Endodermal cell (in vitro differentiated cells): ENCODE data around the gene NOA1. TPM values are rescaled to one million over a fixed set of nuclear protein-coding genes. Genes with fewer than 3 reads are reported as not detected.

ENCODE experiments used
- DNase-seq: peaks from one replicate; pipeline ENCODE4 v3.0.0-alpha.2; 2017
- H3K27ac ChIP-seq: 2 replicates; pipeline ENCODE4 v1.5.1; 2013; ENCODE audit warnings: mild to moderate bottlenecking, low read depth, low read length, moderate library complexity
- H3K27me3 ChIP-seq: 2 replicates; pipeline ENCODE4 v1.6.1; 2013; ENCODE audit warnings: mild to moderate bottlenecking, low read length, moderate library complexity; ENCODE audit not compliant: insufficient read depth, control insufficient read depth, poor library complexity, severe bottlenecking
- H3K36me3 ChIP-seq: 2 replicates; pipeline ENCODE4 v1.7.0; 2013; ENCODE audit warnings: mild to moderate bottlenecking, low read length, moderate library complexity; ENCODE audit not compliant: control insufficient read depth, insufficient read depth
- H3K4me1 ChIP-seq: one replicate; pipeline ENCODE4 v1.7.0; 2013; ENCODE audit warnings: low read length; ENCODE audit not compliant: control insufficient read depth, insufficient read depth
- H3K4me3 ChIP-seq: 2 replicates; pipeline ENCODE4 v1.5.1; 2013; ENCODE audit warnings: mild to moderate bottlenecking, low read length, moderate library complexity
- H3K9ac ChIP-seq: 2 replicates; pipeline ENCODE4 v1.6.1; 2013; ENCODE audit warnings: mild to moderate bottlenecking, low read length, moderate library complexity; ENCODE audit not compliant: poor library complexity, severe bottlenecking; ENCODE audit errors: extremely low read depth
- H3K9me3 ChIP-seq: 2 replicates; pipeline ENCODE4 v1.6.1; 2013; ENCODE audit warnings: mild to moderate bottlenecking, low read length, moderate library complexity; ENCODE audit not compliant: control insufficient read depth
- H3K27ac Mint-ChIP-seq: 2 replicates; pipeline ENCODE4 v1.8.0; 2020; ENCODE audit warnings: mixed read lengths
- H3K27me3 Mint-ChIP-seq: 2 replicates; pipeline ENCODE4 v1.8.0; 2021; ENCODE audit warnings: mild to moderate bottlenecking, mixed read lengths; ENCODE audit not compliant: insufficient read depth
- H3K36me3 Mint-ChIP-seq: 2 replicates; pipeline ENCODE4 v1.8.0; 2020; ENCODE audit warnings: low read depth, mixed read lengths
- H3K4me1 Mint-ChIP-seq: 2 replicates; pipeline ENCODE4 v1.8.0; 2020; ENCODE audit warnings: mixed read lengths
- H3K4me3 Mint-ChIP-seq: 2 replicates; pipeline ENCODE4 v1.8.0; 2020; ENCODE audit warnings: mild to moderate bottlenecking, moderate library complexity, mixed read lengths
- H3K9me3 Mint-ChIP-seq: 2 replicates; pipeline ENCODE4 v1.8.0; 2020; ENCODE audit warnings: mild to moderate bottlenecking, mixed read lengths
- WGBS, 2 experiments: methylation state at CpG; one replicate each; pipeline versions ENCODE4 v1.1.5 to v1.1.7; 2013; ENCODE audit warnings: missing lambda C conversion rate in 2 of 2, mixed read lengths in 1 of 2; ENCODE audit not compliant: insufficient coverage in 1 of 2, insufficient read length in 1 of 2; 5-methylcytosine and 5-hydroxymethylcytosine counted together
- total RNA-seq, 2 donors: library from RNA; stranded (reverse); fragmentation: NEBNext Ultra II Directional in 1 of 2; extraction: Animal tissue kit (Norgen Biotek cat#: 25700) in 1 of 2; gene quantifications; 2 replicates in 1 of 2; 3 replicates in 1 of 2; pipeline ENCODE4 v1.2.1, GENCODE V29; 2021
- TF ChIP-seq, protein P1 (sequence below): fragments of 200-600 bp; sonication (generic); conservative IDR thresholded peaks from 2 replicates; pipeline ENCODE4 v1.5.0; 2021; ENCODE audit warnings: antibody characterized with exemption, mild to moderate bottlenecking

NOA1 gene
- total RNA-seq, 2 donors from 2014 or later = 17.8 to 20.7 TPM

DNA sequence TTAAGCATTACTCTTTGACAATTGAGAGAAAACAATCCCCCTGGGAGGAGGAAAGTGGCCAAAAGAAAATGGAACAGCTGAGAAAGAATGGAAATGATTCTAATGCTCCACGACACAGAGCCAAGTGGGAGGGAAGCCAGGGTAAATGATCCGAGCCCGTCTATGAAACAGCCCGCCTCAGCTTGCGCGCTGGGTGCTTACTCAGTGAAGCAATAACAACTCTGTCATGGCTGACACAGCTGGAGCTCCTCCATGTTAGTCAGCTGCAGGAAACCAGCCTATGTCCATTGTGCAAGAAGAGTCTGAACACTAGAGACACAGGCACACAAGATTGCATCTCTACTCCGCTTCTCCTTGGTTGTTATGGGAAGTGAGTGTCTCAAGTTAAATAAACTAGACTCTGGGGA, 19.3 kb downstream of the NOA1 start:
- no peaks in the 10 kb centered on the region for H3K27me3 Mint-ChIP-seq
- no peak overlapping the region for H3K4me3 Mint-ChIP-seq
- H3K27ac Mint-ChIP-seq = no peak overlapping the region
- peaks cover 9% of the 10 kb centered on the region for H3K4me1 Mint-ChIP-seq
- Histone ChIP-seq H3K4me3 (no peak overlapping the region), H3K9me3 (no peaks in the 10 kb centered on the region), H3K36me3 (peaks cover 7% of the 10 kb centered on the region), H3K27ac (no peak overlapping the region), H3K9ac (no peak overlapping the region), H3K27me3 (no peaks in the 10 kb centered on the region), H3K4me1 (no peaks in the 10 kb centered on the region)
- peaks cover 19% of the 10 kb centered on the region for H3K36me3 Mint-ChIP-seq
- H3K9me3 Mint-ChIP-seq = no peaks in the 10 kb centered on the region
- 81 to 87% methylated on average over 5 to 7 of the region's 7 CpGs for WGBS, 2 experiments
- TF ChIP-seq, protein P1, sequence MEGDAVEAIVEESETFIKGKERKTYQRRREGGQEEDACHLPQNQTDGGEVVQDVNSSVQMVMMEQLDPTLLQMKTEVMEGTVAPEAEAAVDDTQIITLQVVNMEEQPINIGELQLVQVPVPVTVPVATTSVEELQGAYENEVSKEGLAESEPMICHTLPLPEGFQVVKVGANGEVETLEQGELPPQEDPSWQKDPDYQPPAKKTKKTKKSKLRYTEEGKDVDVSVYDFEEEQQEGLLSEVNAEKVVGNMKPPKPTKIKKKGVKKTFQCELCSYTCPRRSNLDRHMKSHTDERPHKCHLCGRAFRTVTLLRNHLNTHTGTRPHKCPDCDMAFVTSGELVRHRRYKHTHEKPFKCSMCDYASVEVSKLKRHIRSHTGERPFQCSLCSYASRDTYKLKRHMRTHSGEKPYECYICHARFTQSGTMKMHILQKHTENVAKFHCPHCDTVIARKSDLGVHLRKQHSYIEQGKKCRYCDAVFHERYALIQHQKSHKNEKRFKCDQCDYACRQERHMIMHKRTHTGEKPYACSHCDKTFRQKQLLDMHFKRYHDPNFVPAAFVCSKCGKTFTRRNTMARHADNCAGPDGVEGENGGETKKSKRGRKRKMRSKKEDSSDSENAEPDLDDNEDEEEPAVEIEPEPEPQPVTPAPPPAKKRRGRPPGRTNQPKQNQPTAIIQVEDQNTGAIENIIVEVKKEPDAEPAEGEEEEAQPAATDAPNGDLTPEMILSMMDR = no peak
- no peak for DNase-seq

DNA sequence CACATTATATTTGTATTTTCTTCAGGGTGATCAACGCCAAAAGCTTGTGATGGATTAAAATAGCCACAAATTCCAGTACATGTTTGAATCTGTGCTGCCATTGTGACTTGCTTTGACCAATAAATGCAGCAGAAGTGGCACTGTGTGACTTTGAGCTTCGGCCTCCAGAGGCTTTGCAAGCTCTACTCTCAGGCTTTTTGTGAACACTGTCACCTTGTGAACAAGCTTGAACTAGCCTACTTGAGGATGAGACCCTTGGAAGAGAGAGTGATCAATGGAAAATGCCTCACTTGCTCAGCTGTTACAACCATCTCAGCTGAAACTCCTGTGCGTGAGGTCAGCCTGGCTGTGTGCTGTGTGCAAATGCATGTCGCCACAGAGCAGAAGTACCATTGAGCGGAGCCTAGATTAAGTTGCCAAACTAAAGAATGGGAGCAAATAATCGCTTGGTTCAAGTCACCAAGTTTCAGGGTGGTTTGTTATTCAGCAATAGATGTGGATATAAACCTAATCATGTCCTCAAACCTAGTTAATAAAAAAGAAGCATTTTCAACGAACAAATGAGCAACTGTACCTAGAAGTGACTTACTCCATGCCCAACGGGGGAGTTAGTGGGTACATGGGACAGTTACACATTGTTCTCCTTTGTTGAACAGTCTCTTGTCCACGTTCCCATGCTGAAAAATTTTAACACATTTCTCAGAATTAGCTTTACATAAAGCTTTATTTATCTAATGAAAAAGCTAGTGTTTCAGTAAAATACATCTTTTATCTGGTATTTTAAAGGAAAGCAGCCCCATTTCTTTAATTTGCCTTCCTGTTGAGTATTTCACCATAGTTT, 23.5 kb downstream of the NOA1 start:
- H3K9ac ChIP-seq = no peak overlapping the region
- no peak overlapping the region for H3K27ac Mint-ChIP-seq
- H3K4me3 Mint-ChIP-seq = no peak overlapping the region
- no peak overlapping the region for H3K4me3 ChIP-seq
- WGBS, 2 experiments = 90 to 97% methylated on average over 7 to 9 of the region's 9 CpGs
- no peaks in the 10 kb centered on the region for H3K9me3 Mint-ChIP-seq
- no peaks in the 10 kb centered on the region for H3K36me3 Mint-ChIP-seq
- no peaks in the 10 kb centered on the region for H3K27me3 ChIP-seq
- H3K9me3 ChIP-seq = no peaks in the 10 kb centered on the region
- no peaks in the 10 kb centered on the region for H3K4me1 ChIP-seq
- peaks cover 8% of the 10 kb centered on the region for H3K4me1 Mint-ChIP-seq
- H3K36me3 ChIP-seq = no peaks in the 10 kb centered on the region
- no peak overlapping the region for H3K27ac ChIP-seq
- no peak for DNase-seq
- peaks cover 10% of the 10 kb centered on the region for H3K27me3 Mint-ChIP-seq
- TF ChIP-seq, protein P1 = no peak

DNA sequence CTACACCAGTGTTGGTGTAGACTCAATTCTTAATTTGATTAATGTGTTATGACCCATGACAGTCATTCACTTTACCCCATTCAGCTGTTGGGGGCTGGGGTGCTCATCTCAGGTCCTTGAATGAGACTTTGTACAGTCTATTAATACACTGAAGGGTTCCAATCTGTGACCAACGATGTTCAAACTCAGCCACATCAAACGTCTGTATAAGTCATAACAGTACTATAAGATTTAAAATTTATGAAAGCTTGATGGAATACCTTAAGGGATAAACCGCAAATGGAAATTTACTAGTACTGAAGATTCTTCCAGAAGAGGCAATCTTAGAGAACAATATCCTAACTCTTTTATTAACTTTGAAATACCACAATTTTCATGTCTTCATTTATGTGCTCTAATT, 36.0 kb downstream of the NOA1 start:
- 95% methylated on average over 3 of the region's 3 CpGs; no CpG with 5 or more reads in 1 of the 2 experiments for WGBS, 2 experiments

More for the DNA sequence above, 36.0 kb downstream of the NOA1 start:
- TF ChIP-seq, protein P1 = no peak
- Histone ChIP-seq H3K4me3 (no peak overlapping the region), H3K9ac (no peak overlapping the region), H3K36me3 (peaks cover 20% of the 10 kb centered on the region), H3K9me3 (no peaks in the 10 kb centered on the region), H3K4me1 (no peaks in the 10 kb centered on the region), H3K27ac (no peak overlapping the region), H3K27me3 (no peaks in the 10 kb centered on the region)
- H3K27ac Mint-ChIP-seq = no peak overlapping the region
- H3K36me3 Mint-ChIP-seq = peaks cover 18% of the 10 kb centered on the region
- no peaks in the 10 kb centered on the region for H3K9me3 Mint-ChIP-seq
- DNase-seq = no peak
- H3K4me3 Mint-ChIP-seq = no peak overlapping the region
- no peaks in the 10 kb centered on the region for H3K27me3 Mint-ChIP-seq
- H3K4me1 Mint-ChIP-seq = no peaks in the 10 kb centered on the region
